ENCODE measurements around the gene EPHA3. TPM values are rescaled to one million over a fixed set of nuclear protein-coding genes. Genes with fewer than 3 reads are reported as not detected.
"Not testable (repeated sequence)": the region's sequence is repeated elsewhere in the genome, so short reads cannot be mapped to it uniquely, and the experiment has no call there.

Gene EPHA3
- total and polyA plus RNA-seq, 9 of the 15 experiments (the other 6 are each of a cell fraction or from before 2014, with no cell fraction given): not detected

DNA sequence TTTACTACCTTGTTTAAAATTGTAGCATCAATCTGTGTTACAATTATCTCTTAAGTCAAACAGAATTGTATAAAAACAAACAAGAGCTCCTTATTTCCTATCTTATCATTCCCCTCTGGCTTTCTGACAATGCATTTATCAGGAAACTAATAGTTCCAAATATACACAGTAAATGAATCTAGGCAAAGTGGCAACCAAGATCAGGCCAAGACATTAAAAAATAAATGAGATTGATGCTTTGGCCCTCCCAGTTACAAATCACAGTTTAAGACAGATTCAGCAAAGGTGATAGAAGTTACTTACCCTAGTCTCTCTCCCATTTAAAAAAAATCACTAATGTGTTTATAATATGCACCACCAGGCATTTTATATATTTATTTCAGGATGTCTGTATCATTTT lies 236.7 kb downstream of the EPHA3 start:
- Histone ChIP-seq H3K27ac (ENCODE audit: extremely low read depth, low read depth, low read length) (no peak overlapping the region), H3K4me1 (replicated peaks in 1 of 2; ENCODE audit: control insufficient read depth in 2 of 2, insufficient read depth in 2 of 2, low read length in 2 of 2) (no peaks in the 10 kb centered on the region), H2AFZ (ENCODE audit: low read depth, low read length) (no peak overlapping the region), H3K79me2 (ENCODE audit: control insufficient read depth, insufficient read depth, low read length) (no peaks in the 10 kb centered on the region), H3K9me3 (replicated peaks; ENCODE audit: control insufficient read depth, insufficient read depth, low read depth, low read length) (no peaks in the 10 kb centered on the region), H3K27me3 (ENCODE audit: control insufficient read depth in 2 of 2, insufficient read depth in 2 of 2, low read length in 2 of 2) (no peaks in the 10 kb centered on the region), H3K9me1 (ENCODE audit: control insufficient read depth, insufficient read depth, low read length) (no peaks in the 10 kb centered on the region), H3K9ac (ENCODE audit: insufficient read depth in 1 of 2, low read depth in 2 of 2, low read length in 2 of 2) (no peak overlapping the region), H3K4me2 (ENCODE audit: insufficient read depth, low read length) (no peak overlapping the region), H4K20me1 (replicated peaks; ENCODE audit: control insufficient read depth, insufficient read depth, low read length) (no peaks in the 10 kb centered on the region), H3K4me3 (no peak overlapping the region), H3K36me3 (ENCODE audit: control insufficient read depth, insufficient read depth, low read length) (no peaks in the 10 kb centered on the region)
- DNase-seq (ENCODE audit: extremely low read depth in 1 of 4, low spot score in 3 of 4): no peak
- ATAC-seq: no peak
- POLR2A ChIA-PET: no interaction called here
- TF ChIP-seq, protein P1, sequence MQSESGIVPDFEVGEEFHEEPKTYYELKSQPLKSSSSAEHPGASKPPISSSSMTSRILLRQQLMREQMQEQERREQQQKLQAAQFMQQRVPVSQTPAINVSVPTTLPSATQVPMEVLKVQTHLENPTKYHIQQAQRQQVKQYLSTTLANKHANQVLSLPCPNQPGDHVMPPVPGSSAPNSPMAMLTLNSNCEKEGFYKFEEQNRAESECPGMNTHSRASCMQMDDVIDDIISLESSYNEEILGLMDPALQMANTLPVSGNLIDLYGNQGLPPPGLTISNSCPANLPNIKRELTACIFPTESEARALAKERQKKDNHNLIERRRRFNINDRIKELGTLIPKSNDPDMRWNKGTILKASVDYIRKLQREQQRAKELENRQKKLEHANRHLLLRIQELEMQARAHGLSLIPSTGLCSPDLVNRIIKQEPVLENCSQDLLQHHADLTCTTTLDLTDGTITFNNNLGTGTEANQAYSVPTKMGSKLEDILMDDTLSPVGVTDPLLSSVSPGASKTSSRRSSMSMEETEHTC (IDR thresholded peaks at IDR 0.05): no peak
- TF ChIP-seq TEAD4 (IDR thresholded peaks at IDR 0.05; ENCODE audit: low read length): no peak
- no peak for TF ChIP-seq TEAD4 (CRISPR knock-in tag; IDR thresholded peaks at IDR 0.05; ENCODE audit: borderline replicate concordance)
- TF ChIP-seq PTTG1 (tag; IDR thresholded peaks at IDR 0.05; ENCODE audit: low read depth): no peak
- intact Hi-C loops (cut with micrococcal nuclease) (no loop called here), in situ Hi-C loops (cut with MboI) (no loop called here)
- FAIRE-seq: no peak
- BruUV-seq (replicated peaks): no TSS peak
- CTCF ChIA-PET (ENCODE audit: low intra/inter-chr PET ratio): no interaction called here

DNA sequence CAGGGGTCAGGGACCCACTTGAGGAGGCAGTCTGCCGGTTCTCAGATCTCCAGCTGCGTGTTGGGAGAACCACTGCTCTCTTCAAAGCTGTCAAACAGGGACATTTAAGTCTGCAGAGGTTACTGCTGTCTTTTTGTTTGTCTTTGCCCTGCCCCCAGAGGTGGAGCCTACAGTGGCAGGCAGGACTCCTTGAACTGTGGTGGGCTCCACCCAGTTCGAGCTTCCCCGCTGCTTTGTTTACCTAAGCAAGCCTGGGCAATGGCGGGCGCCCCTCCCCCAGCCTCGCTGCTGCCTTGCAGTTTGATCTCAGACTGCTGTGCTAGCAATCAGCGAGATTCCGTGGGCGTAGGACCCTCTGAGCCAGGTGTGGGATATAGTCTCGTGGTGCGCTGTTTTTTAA lies 243.5 kb downstream of the EPHA3 start:
- BruUV-seq (replicated peaks); CTCF ChIA-PET (ENCODE audit: low intra/inter-chr PET ratio); POLR2A ChIA-PET; H3K4me3 ChIP-seq; H2AFZ ChIP-seq (ENCODE audit: low read depth, low read length); H3K9me3 ChIP-seq (replicated peaks; ENCODE audit: control insufficient read depth, insufficient read depth, low read depth, low read length); H3K4me1 ChIP-seq (replicated peaks in 1 of 2; ENCODE audit: control insufficient read depth in 2 of 2, insufficient read depth in 2 of 2, low read length in 2 of 2); H3K27ac ChIP-seq (ENCODE audit: extremely low read depth, low read depth, low read length); H3K4me2 ChIP-seq (ENCODE audit: insufficient read depth, low read length); H3K79me2 ChIP-seq (ENCODE audit: control insufficient read depth, insufficient read depth, low read length); DNase-seq (ENCODE audit: extremely low read depth in 1 of 4, low spot score in 3 of 4); ATAC-seq; H3K36me3 ChIP-seq (ENCODE audit: control insufficient read depth, insufficient read depth, low read length); H3K27me3 ChIP-seq (ENCODE audit: control insufficient read depth in 2 of 2, insufficient read depth in 2 of 2, low read length in 2 of 2); H4K20me1 ChIP-seq (replicated peaks; ENCODE audit: control insufficient read depth, insufficient read depth, low read length); intact Hi-C loops (cut with micrococcal nuclease); in situ Hi-C loops (cut with MboI); FAIRE-seq; H3K9me1 ChIP-seq (ENCODE audit: control insufficient read depth, insufficient read depth, low read length); H3K9ac ChIP-seq (ENCODE audit: insufficient read depth in 1 of 2, low read depth in 2 of 2, low read length in 2 of 2): not testable (repeated sequence)
- WGBS (ENCODE audit: insufficient coverage, low coverage, missing lambda C conversion rate): 0% methylated on average over 1 of the region's 12 CpGs

Data from K562 (cell line).